Loucy (cell line): Measurements from ENCODE around the gene DAB2.

ENCODE experiments used
- H2AFZ ChIP-seq: fragments of 200-600 bp; sonication (generic); 2 replicates; pipeline ENCODE4 v1.6.0; 2016; ENCODE audit warnings: antibody characterized with exemption, mild to moderate bottlenecking, low read length, moderate library complexity
- H3F3A ChIP-seq: fragments of 200-600 bp; 2 replicates; pipeline ENCODE4 v1.6.0; 2016; ENCODE audit warnings: antibody characterized with exemption, low read depth, mild to moderate bottlenecking
- H3K27me3 ChIP-seq: fragments of 200-600 bp; sonication (generic); 2 replicates; pipeline ENCODE4 v1.6.1; 2014; ENCODE audit warnings: low read length, mild to moderate bottlenecking; ENCODE audit not compliant: insufficient read depth, poor library complexity, severe bottlenecking
- H3K36me3 ChIP-seq: fragments of 200-600 bp; sonication (generic); 2 replicates; pipeline ENCODE4 v1.6.1; 2016; ENCODE audit warnings: low read length; ENCODE audit not compliant: insufficient read depth
- H3K4me1 ChIP-seq: fragments of 200-600 bp; sonication (generic); 2 replicates; pipeline ENCODE4 v1.5.1; 2014; ENCODE audit warnings: low read length, mild to moderate bottlenecking; ENCODE audit not compliant: insufficient read depth, poor library complexity, severe bottlenecking
- H3K4me2 ChIP-seq: fragments of 200-600 bp; sonication (generic); 2 replicates; pipeline ENCODE4 v1.6.0; 2014; ENCODE audit warnings: antibody characterized with exemption, low read length, low read depth, mild to moderate bottlenecking; ENCODE audit not compliant: poor library complexity, severe bottlenecking
- H3K4me3 ChIP-seq: fragments of 200-600 bp; sonication (generic); 2 replicates; pipeline ENCODE4 v1.5.1; 2014; ENCODE audit warnings: low read length, mild to moderate bottlenecking, mixed read lengths; ENCODE audit not compliant: poor library complexity, severe bottlenecking
- H3K79me2 ChIP-seq: fragments of 200-600 bp; sonication (generic); 2 replicates; pipeline ENCODE4 v1.6.1; 2014; ENCODE audit warnings: low read length; ENCODE audit not compliant: insufficient read depth
- H3K9ac ChIP-seq: fragments of 200-600 bp; sonication (generic); 2 replicates; pipeline ENCODE4 v1.6.0; 2014; ENCODE audit warnings: mild to moderate bottlenecking, low read depth, low read length, moderate library complexity; ENCODE audit not compliant: poor library complexity, severe bottlenecking
- H3K9me2 ChIP-seq: fragments of 200-600 bp; sonication (generic); replicated peaks from 2 replicates; pipeline ENCODE4 v1.6.1; 2016; ENCODE audit warnings: low read depth, low read length, mixed read lengths
- H3K9me3 ChIP-seq: fragments of 200-600 bp; sonication (generic); 2 replicates; pipeline ENCODE4 v1.6.1; 2014; ENCODE audit warnings: mild to moderate bottlenecking, antibody characterized with exemption, low read length, low read depth; ENCODE audit not compliant: insufficient read depth
- H4K20me1 ChIP-seq: fragments of 200-600 bp; sonication (generic); 2 replicates; pipeline ENCODE4 v1.6.0; 2014; ENCODE audit warnings: antibody characterized with exemption, low read length, mild to moderate bottlenecking; ENCODE audit not compliant: insufficient read depth, poor library complexity, severe bottlenecking
- CTCF ChIP-seq: fragments of 200-600 bp; sonication (generic); conservative IDR thresholded peaks from 2 replicates; pipeline ENCODE4 v1.5.1; 2014; ENCODE audit warnings: mild to moderate bottlenecking, antibody characterized with exemption, low read length
- EZH2phosphoT487 ChIP-seq: fragments of 200-600 bp; IDR thresholded peaks from 2 replicates; pipeline ENCODE4 v1.6.1; 2018; ENCODE audit warnings: antibody characterized with exemption, mild to moderate bottlenecking, moderate library complexity, borderline replicate concordance

DAB2 gene

DNA sequence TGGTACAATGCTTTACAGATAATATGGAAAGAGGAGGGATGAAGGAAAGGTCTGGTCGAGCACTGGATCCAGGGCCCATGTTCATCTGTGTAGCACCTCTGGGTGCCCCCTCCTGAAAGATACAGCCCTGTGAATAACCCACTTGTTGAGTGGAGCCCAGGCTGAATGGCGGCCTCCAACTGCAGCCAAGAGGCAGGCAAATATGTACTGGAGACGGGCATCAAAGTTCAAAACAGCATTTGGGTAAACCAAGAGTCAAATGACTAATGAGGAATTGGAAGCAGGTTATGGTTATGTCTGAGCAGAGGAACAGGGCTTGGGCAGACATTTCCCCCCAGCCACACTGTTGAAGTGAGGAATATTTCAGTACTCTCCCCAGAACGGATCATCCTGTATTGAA, 61.6 kb downstream of the DAB2 start:
- Histone ChIP-seq H3K9me2 (no peaks in the 10 kb centered on the region), H2AFZ (no peak overlapping the region), H3K36me3 (no peaks in the 10 kb centered on the region), H3K9me3 (no peaks in the 10 kb centered on the region), H3K4me1 (no peaks in the 10 kb centered on the region), H3K27me3 (no peaks in the 10 kb centered on the region), H3F3A (no peaks in the 10 kb centered on the region), H3K4me3 (no peak overlapping the region), H3K9ac (no peak overlapping the region), H3K79me2 (no peaks in the 10 kb centered on the region), H3K4me2 (no peak overlapping the region), H4K20me1 (no peaks in the 10 kb centered on the region)
- TF ChIP-seq CTCF (no peak), EZH2phosphoT487 (no peak)

DNA sequence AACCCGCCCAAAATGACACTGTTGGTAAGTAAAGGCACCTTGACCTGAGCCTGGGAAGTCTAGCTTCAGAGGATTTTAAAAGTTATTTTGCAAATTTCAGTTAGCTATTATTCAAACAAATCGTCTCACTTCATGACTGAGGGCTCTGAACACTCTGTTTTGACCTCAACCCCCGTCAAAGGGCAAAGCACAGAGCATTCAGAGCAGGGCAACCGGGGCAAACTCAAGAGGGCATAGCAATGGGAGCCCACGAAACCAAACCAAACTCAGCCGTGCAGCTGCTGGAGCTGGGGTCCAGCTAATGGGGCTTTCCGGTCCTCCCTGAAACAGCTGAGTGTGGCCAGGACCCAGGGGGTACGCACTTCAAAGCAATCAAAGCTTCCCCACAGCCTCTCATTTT, 62.1 kb downstream of the DAB2 start:
- Histone ChIP-seq H3K4me3 (no peak overlapping the region), H3K9me3 (no peaks in the 10 kb centered on the region), H3K9ac (no peak overlapping the region), H3K79me2 (no peaks in the 10 kb centered on the region), H3K9me2 (no peaks in the 10 kb centered on the region), H3K36me3 (no peaks in the 10 kb centered on the region), H3K4me2 (no peak overlapping the region), H2AFZ (no peak overlapping the region), H3K4me1 (no peaks in the 10 kb centered on the region), H3K27me3 (no peaks in the 10 kb centered on the region), H4K20me1 (no peaks in the 10 kb centered on the region), H3F3A (no peaks in the 10 kb centered on the region)
- TF ChIP-seq CTCF, result no peak
- no peak for TF ChIP-seq EZH2phosphoT487

DNA sequence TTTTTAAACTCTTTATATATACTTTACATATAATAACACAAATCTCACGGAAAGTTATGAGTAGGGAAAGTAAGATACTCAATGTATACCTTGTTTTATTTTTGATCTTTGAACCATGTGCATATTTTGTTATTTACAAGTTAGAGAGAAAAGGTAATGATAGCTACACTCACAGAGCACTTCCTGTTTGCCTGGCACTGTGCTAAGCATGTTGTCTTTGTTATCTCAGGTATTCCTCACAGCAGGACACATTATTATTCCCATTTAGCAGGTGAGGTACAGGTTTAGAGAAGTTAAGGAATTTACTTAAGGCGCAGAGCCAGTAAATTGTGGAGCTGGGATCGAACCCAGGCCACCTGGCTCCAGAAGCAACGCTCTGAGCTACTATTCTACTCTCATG, 63.5 kb downstream of the DAB2 start:
- Histone ChIP-seq H3K4me1 (no peaks in the 10 kb centered on the region), H4K20me1 (no peaks in the 10 kb centered on the region), H3K9ac (no peak overlapping the region), H3K4me3 (no peak overlapping the region), H3K36me3 (no peaks in the 10 kb centered on the region), H3K79me2 (no peaks in the 10 kb centered on the region), H2AFZ (no peak overlapping the region), H3F3A (no peaks in the 10 kb centered on the region), H3K4me2 (no peak overlapping the region), H3K27me3 (no peaks in the 10 kb centered on the region), H3K9me2 (no peaks in the 10 kb centered on the region), H3K9me3 (no peaks in the 10 kb centered on the region)
- TF ChIP-seq EZH2phosphoT487 (no peak), CTCF (no peak)
